Activated CD4-positive, alpha-beta memory T cell treated with anti-CD3 and anti-CD28 coated beads, Interleukin-2, amount 10 ng/mL, durations not matched to agents 7 days and 5 days (primary cell): ENCODE results near the gene SNRPF. TPM values are rescaled to one million over a fixed set of nuclear protein-coding genes. Genes with fewer than 3 reads are reported as not detected.

Source experiments
- CTCF ChIA-PET: fragments of 350-600 bp; sonication (Branson Sonifier 250); formaldehyde crosslinking; loops from one replicate; lab custom pipeline; 2021; ENCODE audit warnings: antibody characterized with exemption, inconsistent platforms; lab: Charles Lee
- POLR2A ChIA-PET: fragments of 350-600 bp; sonication (Branson Sonifier 250); formaldehyde crosslinking; loops from one replicate; lab custom pipeline; 2021; ENCODE audit warnings: antibody characterized with exemption; lab: Charles Lee
- DNase-seq: peaks from one replicate; pipeline ENCODE4 v3.0.0-alpha.2; 2020
- H3K27ac Mint-ChIP-seq: one replicate; pipeline ENCODE4 v1.8.0; 2021; ENCODE audit warnings: mild to moderate bottlenecking, mixed read lengths
- H3K27me3 Mint-ChIP-seq: one replicate; pipeline ENCODE4 v1.8.0; 2021; ENCODE audit warnings: mixed read lengths
- H3K36me3 Mint-ChIP-seq: one replicate; pipeline ENCODE4 v1.8.0; 2021; ENCODE audit warnings: low read depth, mixed read lengths
- H3K4me1 Mint-ChIP-seq: one replicate; pipeline ENCODE4 v1.8.0; 2021; ENCODE audit warnings: mixed read lengths
- H3K4me3 Mint-ChIP-seq: one replicate; pipeline ENCODE4 v1.8.0; 2021; ENCODE audit warnings: mild to moderate bottlenecking, mixed read lengths
- H3K9me3 Mint-ChIP-seq: one replicate; pipeline ENCODE4 v1.8.0; 2021; ENCODE audit warnings: mixed read lengths
- total RNA-seq, 2 experiments: library from RNA; stranded (reverse); gene quantifications; one replicate each; pipeline ENCODE4 v1.2.3, GENCODE V29; 2021

SNRPF gene
- total RNA-seq, 2 experiments from 2014 or later = 32.0 to 33.1 TPM

GRCh38 chr12:95909871-95910270 is 51.1 kb downstream of the SNRPF start:
- Mint-ChIP-seq H3K9me3 (no peaks in the 10 kb centered on the region), H3K36me3 (no peaks in the 10 kb centered on the region), H3K4me1 (no peaks in the 10 kb centered on the region), H3K27ac (no peak overlapping the region), H3K4me3 (no peak overlapping the region), H3K27me3 (peaks cover 25% of the 10 kb centered on the region)
- POLR2A ChIA-PET = no interaction called here
- DNase-seq = no peak
- CTCF ChIA-PET = no interaction called here

Other genes with a start within 250 kb of the SNRPF start
- gene NTN4, start 68.2 kb upstream of the SNRPF start, total RNA-seq = under 1 TPM; 0.25 to 0.63 TPM
- not detected for gene CCDC38, start 83.7 kb downstream of the SNRPF start, total RNA-seq
- under 1 TPM; 0.40 to 0.93 TPM for gene AMDHD1, start 84.4 kb downstream of the SNRPF start, total RNA-seq
- under 1 TPM; 0.18 to 0.23 TPM for gene HAL, start 137.4 kb downstream of the SNRPF start, total RNA-seq
- gene LTA4H, start 176.6 kb downstream of the SNRPF start, total RNA-seq = 10 to 100 TPM; 50.7 to 52.1 TPM